ENCODE results near the gene ELF2. TPM values are rescaled to one million over a fixed set of nuclear protein-coding genes. Genes with fewer than 3 reads are reported as not detected.
"Not testable (repeated sequence)": the region's sequence is repeated elsewhere in the genome, so short reads cannot be mapped to it uniquely, and the experiment has no call there.

Gene ELF2
- total RNA-seq, 3 donors from 2014 or later, result 18.6 to 20.6 (median 18.6) TPM

GRCh38 chr4:139142980-139143379, 34.0 kb downstream of the ELF2 start:
- DNase-seq (no peak), ATAC-seq (no peak)
- Mint-ChIP-seq H3K36me3 (ENCODE audit: insufficient read depth) (no peaks in the 10 kb centered on the region), H3K9me3 (no peaks in the 10 kb centered on the region), H3K4me3 (no peak overlapping the region), H3K27me3 (ENCODE audit: low read depth) (no peaks in the 10 kb centered on the region), H3K4me1 (ENCODE audit: low read depth) (peaks cover 22% of the 10 kb centered on the region)

GRCh38 chr4:139142087-139142486, 34.9 kb downstream of the ELF2 start:
- Mint-ChIP-seq H3K9me3 (no peaks in the 10 kb centered on the region), H3K36me3 (ENCODE audit: insufficient read depth) (no peaks in the 10 kb centered on the region), H3K27me3 (ENCODE audit: low read depth) (no peaks in the 10 kb centered on the region), H3K4me1 (ENCODE audit: low read depth) (peaks cover 22% of the 10 kb centered on the region), H3K4me3 (no peak overlapping the region)
- no peak for ATAC-seq
- DNase-seq, result no peak

- Mint-ChIP-seq H3K27me3 (ENCODE audit: low read depth) (no peaks in the 10 kb centered on the region), H3K4me1 (ENCODE audit: low read depth) (peaks cover 10% of the 10 kb centered on the region), H3K4me3 (no peak overlapping the region), H3K9me3 (no peaks in the 10 kb centered on the region), H3K36me3 (ENCODE audit: insufficient read depth) (peaks cover 10% of the 10 kb centered on the region)
- ATAC-seq (no peak), DNase-seq (no peak)
Observed at GRCh38 chr4:139137763-139138162, 39.3 kb downstream of the ELF2 start.

- H3K4me1 Mint-ChIP-seq (ENCODE audit: low read depth), result no peaks in the 10 kb centered on the region
- no peaks in the 10 kb centered on the region for H3K9me3 Mint-ChIP-seq
- DNase-seq, result no peak
- H3K36me3 Mint-ChIP-seq (ENCODE audit: insufficient read depth), result peaks cover 13% of the 10 kb centered on the region
- H3K27me3 Mint-ChIP-seq (ENCODE audit: low read depth), result no peaks in the 10 kb centered on the region
- H3K4me3 Mint-ChIP-seq, result no peak overlapping the region
- ATAC-seq, result no peak
Observed at GRCh38 chr4:139134403-139134802, 42.6 kb downstream of the ELF2 start.

GRCh38 chr4:139131209-139131870, 45.7 kb downstream of the ELF2 start:
- DNase-seq, result no peak
- H3K9me3 Mint-ChIP-seq, result no peaks in the 10 kb centered on the region
- H3K4me1 Mint-ChIP-seq (ENCODE audit: low read depth), result no peaks in the 10 kb centered on the region
- ATAC-seq, result no peak
- H3K36me3 Mint-ChIP-seq (ENCODE audit: insufficient read depth), result peaks cover 15% of the 10 kb centered on the region
- H3K27me3 Mint-ChIP-seq (ENCODE audit: low read depth), result no peaks in the 10 kb centered on the region
- H3K4me3 Mint-ChIP-seq, result no peak overlapping the region

GRCh38 chr4:139129206-139129605, 47.8 kb downstream of the ELF2 start:
- Mint-ChIP-seq H3K9me3 (no peaks in the 10 kb centered on the region), H3K4me1 (ENCODE audit: low read depth) (no peaks in the 10 kb centered on the region), H3K4me3 (no peak overlapping the region), H3K27me3 (ENCODE audit: low read depth) (no peaks in the 10 kb centered on the region), H3K36me3 (ENCODE audit: insufficient read depth) (peaks cover 7% of the 10 kb centered on the region)
- ATAC-seq (no peak), DNase-seq (no peak)

GRCh38 chr4:139126898-139127297, 50.1 kb downstream of the ELF2 start:
- no peaks in the 10 kb centered on the region for H3K4me1 Mint-ChIP-seq (ENCODE audit: low read depth)
- H3K36me3 Mint-ChIP-seq (ENCODE audit: insufficient read depth), result peaks cover 12% of the 10 kb centered on the region
- H3K4me3 Mint-ChIP-seq, result no peak overlapping the region
- DNase-seq (no peak), ATAC-seq (no peak)
- H3K9me3 Mint-ChIP-seq, result no peaks in the 10 kb centered on the region
- no peaks in the 10 kb centered on the region for H3K27me3 Mint-ChIP-seq (ENCODE audit: low read depth)

GRCh38 chr4:139123910-139124309, 53.1 kb downstream of the ELF2 start:
- Mint-ChIP-seq H3K36me3 (ENCODE audit: insufficient read depth) (peaks cover 16% of the 10 kb centered on the region), H3K4me1 (ENCODE audit: low read depth) (no peaks in the 10 kb centered on the region), H3K27me3 (ENCODE audit: low read depth) (no peaks in the 10 kb centered on the region), H3K4me3 (no peak overlapping the region), H3K9me3 (no peaks in the 10 kb centered on the region)
- ATAC-seq, result no peak
- DNase-seq, result no peak

- ATAC-seq (no peak), DNase-seq (no peak)
- Mint-ChIP-seq H3K9me3 (no peaks in the 10 kb centered on the region), H3K27me3 (ENCODE audit: low read depth) (no peaks in the 10 kb centered on the region), H3K4me3 (no peak overlapping the region), H3K36me3 (ENCODE audit: insufficient read depth) (peaks cover 13% of the 10 kb centered on the region), H3K4me1 (ENCODE audit: low read depth) (no peaks in the 10 kb centered on the region)
Observed at GRCh38 chr4:139118365-139118764, 58.7 kb downstream of the ELF2 start.

GRCh38 chr4:139115226-139115625, 61.8 kb downstream of the ELF2 start:
- Mint-ChIP-seq H3K36me3 (ENCODE audit: insufficient read depth) (peaks cover 6% of the 10 kb centered on the region), H3K4me1 (ENCODE audit: low read depth) (no peaks in the 10 kb centered on the region), H3K9me3 (no peaks in the 10 kb centered on the region), H3K27me3 (ENCODE audit: low read depth) (no peaks in the 10 kb centered on the region), H3K4me3 (no peak overlapping the region)
- ATAC-seq (no peak), DNase-seq (no peak)

- not testable (repeated sequence) for DNase-seq; H3K4me1 Mint-ChIP-seq (ENCODE audit: low read depth)
Observed at GRCh38 chr4:139114795-139115194, 62.2 kb downstream of the ELF2 start.

GRCh38 chr4:139112650-139113049, 64.4 kb downstream of the ELF2 start:
- DNase-seq, result no peak
- ATAC-seq, result no peak
- Mint-ChIP-seq H3K4me3 (no peak overlapping the region), H3K27me3 (ENCODE audit: low read depth) (no peaks in the 10 kb centered on the region), H3K4me1 (ENCODE audit: low read depth) (no peaks in the 10 kb centered on the region), H3K36me3 (ENCODE audit: insufficient read depth) (no peaks in the 10 kb centered on the region), H3K9me3 (no peaks in the 10 kb centered on the region)

More at GRCh38 chr4:139114795-139115194, 62.2 kb downstream of the ELF2 start:
- not testable (repeated sequence) for H3K9me3 Mint-ChIP-seq; H3K36me3 Mint-ChIP-seq (ENCODE audit: insufficient read depth); H3K4me3 Mint-ChIP-seq; ATAC-seq; H3K27me3 Mint-ChIP-seq (ENCODE audit: low read depth)

GRCh38 chr4:139108567-139109128, 68.4 kb downstream of the ELF2 start:
- no peak for DNase-seq
- Mint-ChIP-seq H3K9me3 (no peaks in the 10 kb centered on the region), H3K27me3 (ENCODE audit: low read depth) (no peaks in the 10 kb centered on the region), H3K4me1 (ENCODE audit: low read depth) (no peaks in the 10 kb centered on the region), H3K36me3 (ENCODE audit: insufficient read depth) (no peaks in the 10 kb centered on the region), H3K4me3 (no peak overlapping the region)
- no peak for ATAC-seq

- Mint-ChIP-seq H3K4me1 (ENCODE audit: low read depth) (peaks cover 2% of the 10 kb centered on the region), H3K4me3 (no peak overlapping the region), H3K36me3 (ENCODE audit: insufficient read depth) (no peaks in the 10 kb centered on the region), H3K9me3 (no peaks in the 10 kb centered on the region), H3K27me3 (ENCODE audit: low read depth) (no peaks in the 10 kb centered on the region)
- ATAC-seq (peak; percentile 69 to 88), DNase-seq (peak; percentile 67)
Observed at GRCh38 chr4:139099366-139099982, 77.5 kb downstream of the ELF2 start.

- DNase-seq (no peak), ATAC-seq (no peak)
- Mint-ChIP-seq H3K9me3 (no peaks in the 10 kb centered on the region), H3K4me3 (no peak overlapping the region), H3K27me3 (ENCODE audit: low read depth) (no peaks in the 10 kb centered on the region), H3K36me3 (ENCODE audit: insufficient read depth) (no peaks in the 10 kb centered on the region), H3K4me1 (ENCODE audit: low read depth) (no peaks in the 10 kb centered on the region)
Observed at GRCh38 chr4:139092271-139092670, 84.7 kb downstream of the ELF2 start.
